Femur (tissue), 1 donor: ENCODE data around the gene PRM3.

Source experiments
- DNase-seq: peaks from one replicate; pipeline ENCODE4 v3.0.0-alpha.2; 2017

The PRM3 gene, protein sequence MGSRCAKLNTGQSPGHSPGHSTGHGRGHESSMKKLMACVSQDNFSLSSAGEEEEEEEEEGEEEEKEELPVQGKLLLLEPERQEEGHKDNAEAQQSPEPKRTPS

DNA sequence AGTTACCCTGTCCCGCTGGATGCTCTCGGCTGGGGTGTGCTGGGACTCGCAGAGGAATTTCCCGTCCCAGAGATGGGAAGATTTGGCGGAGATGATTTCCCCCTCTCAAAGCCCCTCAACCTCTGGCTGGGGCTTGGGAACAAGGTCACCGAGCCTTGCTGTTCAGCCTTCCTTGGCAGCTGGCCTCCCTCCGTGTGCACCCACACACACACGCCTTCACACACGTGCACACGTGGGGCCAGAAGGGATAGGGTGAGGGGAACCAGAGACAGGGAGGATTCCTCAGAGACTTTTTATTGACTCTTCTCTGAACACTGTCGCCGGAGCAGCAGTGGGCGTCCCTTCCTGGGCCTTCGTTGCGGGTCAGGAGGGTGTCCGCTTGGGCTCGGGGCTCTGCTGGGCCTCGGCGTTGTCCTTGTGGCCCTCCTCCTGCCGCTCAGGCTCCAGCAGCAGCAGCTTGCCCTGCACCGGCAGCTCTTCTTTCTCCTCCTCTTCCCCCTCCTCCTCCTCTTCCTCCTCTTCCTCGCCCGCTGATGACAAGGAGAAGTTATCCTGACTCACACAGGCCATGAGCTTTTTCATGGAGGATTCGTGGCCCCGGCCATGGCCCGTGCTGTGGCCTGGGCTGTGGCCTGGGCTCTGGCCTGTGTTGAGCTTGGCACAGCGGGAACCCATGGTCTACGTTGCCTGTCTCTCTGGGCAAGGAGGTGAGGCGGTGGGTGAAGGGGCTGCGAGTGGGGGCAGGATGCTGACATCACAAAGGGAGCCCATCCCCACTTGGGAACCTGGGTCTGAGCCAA is at the start of gene PRM3:
Gene PRM3, minus strand, starts transcription at position 709 of the 800 bp plus-strand sequence. Its CDS starts 34 bp downstream, at position 675.
- DNase-seq: no peak

DNA sequence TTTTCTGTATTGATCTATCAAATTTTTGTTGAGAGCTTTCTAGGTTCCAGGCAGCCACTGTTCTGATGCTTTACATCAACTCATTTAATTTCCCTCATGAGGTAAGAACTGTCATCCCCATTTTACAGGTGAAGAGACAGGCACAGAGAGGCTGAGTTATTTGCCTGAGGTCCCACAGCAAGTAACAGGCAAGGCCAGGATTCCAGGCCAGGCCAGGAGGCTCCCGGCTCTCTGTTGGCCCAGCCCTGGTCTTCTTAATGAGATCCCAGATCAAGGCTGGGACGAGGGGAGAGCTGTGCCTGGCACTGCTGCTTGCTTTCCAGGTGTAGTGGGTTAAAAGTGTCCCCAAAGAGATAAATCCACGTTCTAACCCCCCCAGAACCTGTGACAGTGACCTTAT is 49.4 kb upstream of the PRM3 start:
- DNase-seq: no peak

DNA sequence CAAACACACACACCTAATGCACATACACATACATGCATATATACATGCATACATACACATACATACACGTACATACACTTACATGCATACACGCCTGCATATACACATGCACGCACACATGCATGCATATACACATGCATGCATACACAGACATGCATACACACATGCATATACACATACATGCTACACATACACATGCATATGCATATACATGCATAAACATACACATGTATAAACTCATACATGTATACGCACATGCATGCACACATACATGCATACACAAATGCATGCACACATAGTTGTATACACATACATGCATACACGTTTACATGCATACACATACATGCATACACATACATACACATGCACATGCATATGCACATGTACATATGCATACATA is 48.2 kb upstream of the PRM3 start:
- no peak for DNase-seq

DNA sequence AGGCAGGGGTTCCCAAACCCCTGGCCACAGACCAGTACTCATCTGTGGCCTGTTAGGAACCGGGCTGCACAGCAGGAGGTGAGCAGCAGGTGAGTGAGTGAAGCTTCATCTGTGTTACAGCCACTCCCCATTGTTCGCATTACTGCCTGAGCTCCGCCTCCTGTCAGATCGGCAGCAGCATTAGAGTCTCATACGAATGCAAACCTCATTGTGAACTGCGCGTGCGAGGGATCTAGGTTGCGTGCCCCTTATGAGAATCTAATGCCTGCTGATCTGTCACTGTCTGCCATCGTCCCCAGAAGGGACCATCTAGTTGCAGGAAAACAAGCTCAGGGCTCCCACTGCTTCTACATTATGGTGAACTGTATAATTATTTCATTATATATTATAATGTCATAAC is 46.7 kb upstream of the PRM3 start:
- no peak for DNase-seq

DNA sequence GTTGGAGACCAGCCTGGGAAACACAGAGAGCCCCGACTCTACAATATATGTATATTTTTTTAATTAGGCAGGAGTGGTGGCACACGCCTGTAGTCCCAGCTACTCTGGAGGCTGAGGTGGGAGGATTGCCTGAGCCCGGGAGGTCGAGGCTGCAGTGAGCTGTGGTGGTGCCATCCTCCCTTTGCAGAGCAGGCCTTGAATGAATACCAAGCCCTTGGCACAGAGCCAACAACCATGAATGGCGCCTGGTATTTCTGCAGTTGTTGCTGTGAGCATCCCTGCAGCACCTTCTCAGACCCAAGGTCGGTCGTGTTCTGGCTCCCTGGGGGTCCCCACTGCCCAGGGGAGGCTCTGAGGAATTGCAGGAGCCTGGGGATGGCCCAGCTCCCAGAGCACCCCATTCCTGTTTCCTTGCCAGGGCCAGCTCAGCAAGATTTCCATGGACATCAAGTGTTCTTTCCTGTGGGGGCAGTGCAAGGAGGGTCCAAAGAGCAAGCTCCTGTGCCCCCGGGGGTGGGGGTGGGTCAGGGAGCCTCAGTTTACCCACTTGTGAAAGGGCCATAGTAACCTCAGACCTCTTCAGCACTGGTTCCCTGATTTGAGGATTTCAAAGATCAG is 46.2 kb upstream of the PRM3 start:
- no peak for DNase-seq

DNA sequence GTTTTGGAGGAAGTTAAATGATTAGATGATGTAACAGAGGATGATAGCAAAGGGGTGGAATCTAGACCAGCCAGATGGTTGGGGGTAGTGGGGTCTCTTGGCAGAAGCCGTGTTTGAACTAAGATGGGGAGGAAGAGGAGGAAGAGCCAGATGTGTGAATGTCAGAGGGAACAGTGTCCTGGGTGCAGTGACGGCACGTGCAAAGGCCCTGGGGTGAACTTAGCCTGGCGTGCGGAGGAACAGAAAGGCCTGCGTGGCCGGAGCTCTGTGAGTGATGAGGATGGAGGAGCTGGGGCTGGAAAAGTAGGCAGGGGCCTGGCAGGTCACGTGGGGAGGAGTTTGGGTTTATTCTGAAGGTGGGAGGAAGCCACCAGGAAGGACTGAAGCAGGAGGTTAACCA is 45.4 kb upstream of the PRM3 start:
- no peak for DNase-seq

DNA sequence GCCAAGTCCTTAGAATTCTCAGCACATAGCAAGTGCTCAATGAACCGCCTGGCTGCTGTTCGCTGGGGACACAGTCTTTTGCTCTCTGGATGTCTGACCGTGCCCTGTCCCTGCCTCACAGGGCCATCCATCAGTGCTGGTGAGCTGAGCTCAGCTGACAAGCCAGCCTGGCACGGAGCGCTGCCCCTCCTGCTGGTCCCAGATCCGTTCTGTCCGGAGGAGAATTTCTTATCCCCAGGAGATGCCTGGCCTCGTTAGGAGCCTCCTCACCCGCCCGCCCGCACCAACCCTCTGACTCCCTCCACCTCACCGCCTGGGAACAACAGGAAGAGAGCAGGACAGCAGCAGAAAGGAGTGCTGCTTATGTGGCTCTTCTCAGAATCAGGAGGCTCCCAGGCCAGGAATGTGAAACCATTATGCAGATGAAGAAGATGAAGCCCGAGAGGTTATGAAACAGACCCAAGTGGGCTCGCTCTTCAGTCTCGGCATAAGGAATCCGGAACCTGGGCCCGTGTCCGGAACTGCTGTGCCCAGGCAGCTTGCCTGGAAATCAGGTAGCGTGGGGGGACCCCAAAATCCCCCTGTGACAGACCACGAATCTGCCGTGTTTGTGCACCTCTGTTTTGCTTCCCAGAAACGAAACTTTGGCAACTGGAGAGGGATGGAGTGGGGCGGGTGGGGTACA is 43.0 kb upstream of the PRM3 start:
- DNase-seq: no peak

DNA sequence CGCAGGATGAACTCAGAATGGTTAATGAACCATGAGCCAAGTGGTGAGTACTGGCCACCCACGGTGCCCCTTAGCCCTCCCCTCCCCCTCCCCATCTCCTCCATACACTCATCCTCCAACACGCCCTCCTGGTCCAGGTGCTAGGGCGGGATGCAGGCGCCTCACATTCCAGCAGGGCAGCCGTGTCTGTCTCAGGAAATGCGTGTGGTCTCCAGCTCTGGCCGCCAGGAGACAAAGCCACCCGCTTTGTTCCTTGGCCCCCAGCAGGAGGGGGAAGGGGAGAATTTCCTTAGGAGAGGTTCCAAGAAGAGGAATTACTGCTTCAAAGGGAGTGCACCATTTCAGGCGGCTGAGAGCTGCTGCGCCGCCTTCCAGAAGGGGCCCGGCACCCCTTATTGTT is 42.1 kb upstream of the PRM3 start:
- DNase-seq: no peak

DNA sequence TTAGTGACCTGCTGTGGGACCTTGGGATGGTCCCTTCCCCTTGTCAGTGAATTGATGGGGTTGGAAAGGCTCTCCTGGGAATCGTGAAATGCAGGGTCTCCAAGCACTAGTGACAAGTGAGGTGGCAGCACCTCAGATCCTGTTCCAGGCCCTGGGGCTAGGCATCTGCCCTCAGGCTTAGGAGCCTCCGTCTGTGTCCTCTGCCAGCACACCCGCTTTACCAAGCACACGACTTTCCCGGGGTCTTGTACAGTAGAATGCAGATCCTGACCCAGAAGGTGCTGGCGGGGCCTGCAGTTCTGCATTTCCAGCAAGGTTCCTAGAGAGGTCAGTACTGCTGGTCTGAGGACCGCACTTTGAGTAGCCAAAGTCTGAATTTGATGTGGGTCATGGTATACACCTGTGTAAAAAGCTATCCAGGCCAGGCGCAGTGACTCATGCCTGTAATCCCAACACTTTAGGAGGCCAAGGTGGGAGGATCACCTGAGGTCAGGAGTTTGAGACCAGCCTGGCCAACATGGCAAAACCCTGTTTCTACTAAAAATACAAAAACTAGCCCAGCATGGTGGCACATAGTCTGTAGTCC is 41.0 kb upstream of the PRM3 start:
- DNase-seq: no peak

DNA sequence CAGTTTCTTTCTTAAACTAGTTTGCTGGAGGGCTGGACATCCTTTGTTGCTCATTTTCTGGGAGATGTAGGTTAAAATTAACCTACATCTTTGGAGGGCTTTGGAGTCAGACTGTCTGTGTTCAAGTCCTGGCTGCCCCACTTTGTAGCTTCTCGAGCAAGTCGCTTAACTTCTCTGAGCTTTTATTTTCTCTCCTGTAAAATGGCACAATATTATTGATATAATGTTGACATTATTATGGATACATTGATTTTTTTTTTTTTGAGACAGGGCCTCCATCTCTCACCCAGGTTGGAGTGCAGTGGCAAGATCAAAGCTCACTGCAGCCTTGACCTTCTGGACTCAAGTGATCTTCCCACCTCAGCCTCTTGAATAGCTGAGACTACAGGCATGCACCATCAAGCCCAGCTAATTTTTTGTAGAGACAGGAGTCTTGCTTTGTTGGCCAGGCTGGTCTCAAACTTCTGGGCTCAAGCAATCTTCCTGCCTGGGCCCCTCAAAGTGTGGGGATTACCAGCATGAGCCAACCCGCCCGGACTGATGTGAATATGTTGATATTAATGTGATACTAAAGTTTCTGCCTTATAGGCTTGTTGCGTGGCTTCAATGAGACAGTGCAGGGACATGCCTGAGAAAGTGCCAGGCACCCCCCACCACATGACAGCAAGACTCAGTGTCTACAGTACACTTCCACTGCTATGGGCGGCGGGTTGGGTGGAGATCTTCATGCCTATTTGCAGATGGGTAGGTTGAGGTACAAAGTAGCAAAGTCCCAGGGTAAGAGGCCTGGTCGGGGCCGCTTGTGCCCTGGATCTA is 40.3 kb upstream of the PRM3 start:
- DNase-seq: no peak

DNA sequence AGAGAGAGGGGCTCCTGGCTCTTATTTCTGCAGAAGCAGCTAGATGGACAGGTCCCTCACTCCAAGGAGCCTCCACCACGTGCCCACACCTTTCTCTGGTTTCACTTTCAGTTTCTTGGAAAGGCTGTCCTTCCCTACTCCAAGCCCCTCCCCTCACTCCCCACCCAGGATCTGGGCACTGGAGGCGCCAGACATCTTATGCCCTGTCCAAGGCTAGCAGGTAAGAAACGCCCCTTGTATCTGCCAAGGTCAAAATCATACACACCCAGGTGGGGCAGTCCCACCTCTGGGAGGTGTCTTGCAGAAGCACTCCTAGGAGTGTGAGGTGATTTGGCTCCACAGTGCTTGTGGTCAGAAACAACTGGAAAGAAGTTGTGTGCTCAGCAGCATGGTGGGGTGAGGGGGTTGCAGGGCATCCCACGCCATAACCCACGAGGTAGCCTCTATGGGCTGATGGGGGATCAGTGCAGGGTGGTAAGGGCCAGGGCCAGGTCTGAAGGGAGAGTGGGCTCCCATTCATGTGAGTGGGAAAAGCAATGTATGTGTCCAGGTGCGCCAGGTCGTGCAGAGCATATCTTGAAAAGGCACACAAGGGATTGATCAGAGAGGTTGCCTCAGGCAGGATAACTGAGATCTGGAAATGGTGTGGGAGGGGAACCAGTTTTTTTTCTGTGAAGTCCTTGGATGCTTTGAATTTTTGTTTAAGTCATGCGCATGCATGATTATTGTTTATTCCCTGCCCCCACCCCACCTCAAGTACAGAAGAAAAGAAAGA is 39.5 kb upstream of the PRM3 start:
- no peak for DNase-seq

DNA sequence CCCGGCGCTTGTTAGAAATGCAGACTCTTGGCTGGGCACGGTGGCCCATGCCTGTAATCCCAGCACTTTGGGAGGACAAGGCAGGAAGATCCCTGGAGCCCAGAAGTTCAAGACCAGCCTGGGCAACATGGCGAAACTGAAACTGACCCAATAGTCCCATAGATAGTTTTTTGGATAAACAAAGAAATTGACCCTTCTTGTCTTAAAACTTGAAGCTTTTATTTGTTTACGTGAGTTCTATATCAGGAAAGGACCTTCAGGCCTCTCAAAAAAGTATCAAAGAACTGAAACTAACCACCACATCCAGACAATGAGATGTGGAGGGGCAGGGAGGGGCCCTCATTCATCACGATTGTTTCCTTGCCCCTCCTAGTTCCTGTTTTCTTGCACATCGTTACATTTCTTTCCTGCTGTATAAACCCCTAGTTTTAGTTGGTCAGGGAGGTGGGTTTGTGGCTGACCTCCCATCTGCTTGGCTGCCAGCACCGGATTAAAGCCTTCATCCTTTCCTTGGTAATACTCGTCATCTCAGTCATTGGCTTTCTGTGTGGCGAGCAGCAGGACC is 37.6 kb upstream of the PRM3 start:
- no peak for DNase-seq

DNA sequence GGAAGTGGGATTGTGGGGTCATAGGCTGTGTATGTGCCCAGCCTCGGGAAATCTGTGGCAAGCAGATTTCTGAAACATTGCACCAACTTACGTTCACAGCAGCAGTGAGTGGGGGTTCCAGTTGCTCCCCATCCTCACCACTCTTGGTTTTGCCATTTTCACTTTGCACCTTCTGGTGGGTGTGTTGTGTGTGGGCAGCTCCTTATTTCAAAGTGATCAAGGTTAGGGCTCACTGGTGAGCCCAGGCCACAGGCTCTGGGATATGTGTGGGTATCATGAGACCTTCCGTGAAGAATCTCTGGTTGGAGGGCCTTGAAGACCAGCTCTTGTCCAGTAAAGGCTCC is 37.2 kb upstream of the PRM3 start:
- DNase-seq: no peak

DNA sequence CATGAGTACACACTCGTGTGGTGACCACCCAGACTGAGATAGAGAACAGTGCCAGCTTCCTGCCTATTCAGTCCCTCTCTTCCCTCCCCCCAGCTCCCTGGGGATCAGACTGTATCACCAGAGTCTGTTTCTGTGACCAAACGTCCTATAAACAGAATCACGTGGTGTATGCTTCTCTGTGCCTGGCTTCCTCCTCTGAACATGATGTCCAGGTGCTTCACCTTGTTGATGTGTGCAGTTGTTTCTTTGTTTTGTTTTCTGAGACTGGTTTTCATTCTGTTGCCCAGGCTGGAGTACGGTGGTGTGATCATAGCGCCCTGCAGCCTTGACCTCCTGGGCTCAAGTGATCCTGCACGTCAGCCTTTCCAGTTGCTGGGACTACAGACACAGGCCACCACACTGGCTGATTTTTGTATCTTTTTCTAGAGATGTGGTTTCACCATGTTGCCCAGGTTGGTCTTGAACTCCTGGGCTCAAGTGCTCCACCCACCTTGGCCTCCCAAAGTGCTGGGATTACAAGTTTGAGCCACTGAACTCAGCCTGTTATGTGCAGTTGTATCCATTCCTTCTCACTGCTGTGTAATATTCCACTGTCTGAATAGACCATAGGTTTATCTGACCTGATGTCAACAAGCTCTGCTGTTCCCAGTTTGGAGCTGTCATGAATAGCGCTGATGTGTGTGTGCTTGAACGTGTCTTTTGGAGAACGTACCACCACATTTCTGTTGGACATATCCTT is 36.6 kb upstream of the PRM3 start:
- no peak for DNase-seq

DNA sequence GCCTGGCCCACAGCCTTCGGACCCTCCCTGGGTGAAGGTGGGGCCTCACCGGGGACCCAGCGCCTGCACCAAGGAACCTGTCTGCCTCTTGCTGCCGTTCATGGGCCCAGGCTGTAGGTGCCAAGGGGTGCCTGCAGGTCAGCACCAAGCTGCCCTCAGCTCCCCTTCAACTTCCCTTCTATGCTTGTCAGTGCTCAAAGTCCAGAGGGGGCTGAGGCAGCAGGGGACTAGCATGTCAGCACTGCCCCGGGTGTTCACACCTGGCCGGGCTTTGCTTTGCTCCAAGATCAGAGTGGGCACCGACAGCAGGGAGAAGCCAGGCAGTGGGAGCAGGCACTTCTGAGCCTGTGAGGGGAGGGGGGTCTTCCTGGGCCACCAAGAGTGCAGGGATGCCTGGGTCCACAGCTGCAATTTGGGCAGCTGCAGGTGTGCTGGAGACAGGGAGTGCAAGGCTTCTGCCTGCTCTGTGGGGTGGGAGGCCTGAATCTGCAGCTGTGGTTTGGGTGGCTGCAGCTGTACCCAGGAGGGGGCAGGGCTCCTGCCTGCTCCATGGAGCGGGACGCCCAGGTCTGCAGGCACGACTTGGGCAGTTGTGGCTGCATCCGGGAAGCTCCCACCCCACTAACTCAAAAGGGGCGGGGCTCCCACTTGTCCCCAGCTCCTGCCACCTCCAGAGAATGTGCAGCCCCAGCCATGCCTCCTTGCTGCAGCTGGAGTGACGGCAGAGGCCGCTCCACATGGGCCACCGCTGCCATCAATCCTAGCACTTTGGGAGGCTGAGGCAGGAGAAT is 35.3 kb upstream of the PRM3 start:
- peak; percentile 55 for DNase-seq

DNA sequence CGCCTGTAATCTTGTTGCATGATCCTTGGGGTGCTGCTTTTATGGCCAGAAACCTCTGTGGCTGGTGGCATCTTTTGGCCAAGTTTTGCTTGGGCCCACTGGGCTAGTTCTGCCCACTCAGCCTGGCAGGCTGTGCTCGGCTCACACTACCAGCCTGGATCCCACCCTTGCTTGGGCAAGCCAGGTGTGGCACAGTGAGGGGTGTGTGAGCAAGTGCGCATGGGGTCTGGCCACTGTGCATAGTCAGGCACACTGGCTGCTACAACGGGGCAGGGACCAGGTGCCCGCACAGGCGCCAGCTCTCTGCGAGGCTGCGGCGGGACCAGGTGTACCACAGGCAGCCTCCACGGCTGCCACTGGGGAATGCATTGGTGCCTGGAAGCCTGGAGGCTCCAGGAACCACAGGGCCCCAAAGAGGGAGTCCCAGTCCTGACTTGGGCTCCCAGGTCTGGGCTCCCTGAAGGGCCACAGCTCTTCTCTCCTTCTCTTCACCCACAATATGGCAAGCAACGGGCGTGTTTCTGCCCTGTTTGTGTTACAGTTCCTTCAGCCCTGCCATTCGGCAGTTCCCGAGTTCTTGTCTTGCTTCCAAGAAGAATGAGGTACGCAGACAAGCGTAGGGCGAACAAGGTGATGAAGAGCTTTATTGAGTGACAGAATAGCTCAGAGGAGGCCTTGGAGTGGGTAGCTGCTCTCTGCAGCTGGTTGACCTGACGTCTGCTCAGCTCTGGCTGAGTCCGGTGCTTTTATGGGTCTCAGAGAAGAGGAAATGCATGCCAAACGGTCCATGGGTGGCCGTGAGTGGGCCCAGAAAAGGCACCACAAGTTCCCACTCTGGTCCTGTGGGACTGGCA is 34.4 kb upstream of the PRM3 start:
- no peak for DNase-seq

DNA sequence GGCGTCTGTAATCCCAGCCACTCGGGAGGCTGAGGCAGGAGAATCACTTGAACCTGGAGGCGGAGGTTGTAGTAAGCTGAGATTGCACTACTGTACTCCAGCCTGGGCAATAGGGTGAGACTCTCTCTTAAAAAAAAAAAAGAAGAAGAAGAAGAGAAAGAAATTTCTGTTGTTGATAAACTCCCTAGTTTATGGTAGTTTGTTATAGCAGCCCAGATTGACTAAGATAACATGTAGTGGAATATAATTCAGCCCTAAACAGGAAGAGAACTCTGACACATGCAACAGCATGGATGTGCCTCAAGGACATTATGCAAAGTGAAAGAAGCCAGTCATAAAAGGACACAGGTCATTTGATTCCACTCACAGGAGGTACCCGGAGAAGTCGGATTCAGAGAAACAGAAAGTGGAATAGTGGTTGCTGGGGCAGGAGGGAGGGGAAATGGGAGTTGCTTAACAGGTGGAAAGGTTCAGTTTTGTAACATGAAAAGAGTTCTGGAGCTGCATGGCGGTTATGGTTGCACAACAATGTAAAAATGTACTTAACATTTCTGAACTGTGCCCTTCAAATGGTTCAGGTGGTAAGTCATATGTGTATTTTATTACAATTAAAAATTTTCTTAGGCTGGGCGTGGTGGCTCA is 33.7 kb upstream of the PRM3 start:
- DNase-seq: no peak

DNA sequence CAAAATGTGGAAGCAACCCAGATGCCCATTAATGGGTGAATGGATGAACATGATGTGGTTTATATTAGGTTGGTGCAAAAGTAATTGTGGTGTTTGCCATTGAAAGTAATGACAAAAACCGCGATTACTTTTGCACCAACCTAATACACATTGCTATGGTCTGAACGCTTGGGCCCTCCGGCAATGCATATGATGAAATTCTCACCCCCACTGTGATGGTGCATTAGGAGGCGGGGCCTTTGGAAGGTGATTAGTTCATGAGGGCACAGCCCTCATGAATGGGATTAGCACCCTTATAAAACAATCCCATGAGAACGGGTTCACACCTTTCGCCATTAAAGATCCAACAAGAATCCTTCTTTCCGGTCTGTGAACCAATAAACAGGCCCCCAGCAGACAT is 33.0 kb upstream of the PRM3 start:
- no peak for DNase-seq
